ENCODE measurements around the gene CD81.

Gene CD81

GRCh38 chr11:2434506-2435255, 57.6 kb downstream of the CD81 start:
- in situ Hi-C loops (cut with MboI; ENCODE audit: low pct_unique_long_range_greater_than_20kb, low sequenced_read_pairs, unreplicated experiment): no loop called here

GRCh38 chr11:2435288-2436012, 58.3 kb downstream of the CD81 start:
- in situ Hi-C loops (cut with MboI; ENCODE audit: low pct_unique_long_range_greater_than_20kb, low sequenced_read_pairs, unreplicated experiment): no loop called here
- no peak for DNase-seq (ENCODE audit: low spot score)
- no peak for TF ChIP-seq CTCF (IDR thresholded peaks at IDR 0.05; ENCODE audit: extremely low read depth, insufficient read depth, missing control alignments)

More at GRCh38 chr11:2434506-2435255, 57.6 kb downstream of the CD81 start:
- TF ChIP-seq CTCF (IDR thresholded peaks at IDR 0.05; ENCODE audit: extremely low read depth, insufficient read depth, missing control alignments): no peak
- no peak for DNase-seq (ENCODE audit: low spot score)

- in situ Hi-C loops (cut with MboI; ENCODE audit: low pct_unique_long_range_greater_than_20kb, low sequenced_read_pairs, unreplicated experiment): no loop called here
- DNase-seq (ENCODE audit: low spot score): no peak
- TF ChIP-seq CTCF (IDR thresholded peaks at IDR 0.05; ENCODE audit: extremely low read depth, insufficient read depth, missing control alignments): no peak
Measured at GRCh38 chr11:2436013-2436520, 59.0 kb downstream of the CD81 start.

GRCh38 chr11:2436521-2437031, 59.5 kb downstream of the CD81 start:
- DNase-seq (ENCODE audit: low spot score): no peak
- no peak for TF ChIP-seq CTCF (IDR thresholded peaks at IDR 0.05; ENCODE audit: extremely low read depth, insufficient read depth, missing control alignments)
- in situ Hi-C loops (cut with MboI; ENCODE audit: low pct_unique_long_range_greater_than_20kb, low sequenced_read_pairs, unreplicated experiment): no loop called here

GRCh38 chr11:2437516-2437915, 60.4 kb downstream of the CD81 start:
- no peak for TF ChIP-seq CTCF (IDR thresholded peaks at IDR 0.05; ENCODE audit: extremely low read depth, insufficient read depth, missing control alignments)
- no peak for DNase-seq (ENCODE audit: low spot score)
- in situ Hi-C loops (cut with MboI; ENCODE audit: low pct_unique_long_range_greater_than_20kb, low sequenced_read_pairs, unreplicated experiment): no loop called here

GRCh38 chr11:2439820-2440219, 62.7 kb downstream of the CD81 start:
- TF ChIP-seq CTCF (IDR thresholded peaks at IDR 0.05; ENCODE audit: extremely low read depth, insufficient read depth, missing control alignments): no peak
- no peak for DNase-seq (ENCODE audit: low spot score)
- in situ Hi-C loops (cut with MboI; ENCODE audit: low pct_unique_long_range_greater_than_20kb, low sequenced_read_pairs, unreplicated experiment): no loop called here
